GM21737 (cell line): Measurements from ENCODE around the gene AQP11.
"Not testable (repeated sequence)": the region's sequence is repeated elsewhere in the genome, so short reads cannot be mapped to it uniquely, and the experiment has no call there.

ENCODE experiments used
- ATAC-seq: cut with Tn5 transposase; IDR thresholded peaks from one replicate; pipeline ENCODE4 v1.9.1; 2021; ENCODE audit warnings: mild to moderate bottlenecking, moderate library complexity; ENCODE audit not compliant: unreplicated experiment

The AQP11 gene

GRCh38 chr11:77589521-77590193 is at the start of gene AQP11:
AQP11 (plus strand) TSS chr11:77589953; CDS start chr11:77589993, 40 bp downstream.
- ATAC-seq: peak; percentile 81

GRCh38 chr11:77542296-77542695 is 47.5 kb upstream of the AQP11 start:
- ATAC-seq: no peak

- no peak for ATAC-seq
These were observed 42.5 kb upstream of the AQP11 start for GRCh38 chr11:77547047-77547836.

- ATAC-seq: no peak
These were observed 41.7 kb upstream of the AQP11 start for GRCh38 chr11:77547863-77548551.

GRCh38 chr11:77548552-77549445 is 41.0 kb upstream of the AQP11 start:
- ATAC-seq: no peak

- ATAC-seq: not testable (repeated sequence)
These were observed 38.3 kb upstream of the AQP11 start for GRCh38 chr11:77551426-77551825.

- ATAC-seq: no peak
These were observed 32.2 kb upstream of the AQP11 start for GRCh38 chr11:77557553-77557952.

- no peak for ATAC-seq
These were observed 31.4 kb upstream of the AQP11 start for GRCh38 chr11:77558380-77558779.

- ATAC-seq: no peak
These were observed 29.9 kb upstream of the AQP11 start for GRCh38 chr11:77559686-77560401.

GRCh38 chr11:77560605-77561004 is 29.1 kb upstream of the AQP11 start:
- ATAC-seq: no peak

GRCh38 chr11:77561257-77561656 is 28.5 kb upstream of the AQP11 start:
- no peak for ATAC-seq

GRCh38 chr11:77568306-77568705 is 21.4 kb upstream of the AQP11 start:
- ATAC-seq: no peak

- no peak for ATAC-seq
These were observed 20.7 kb upstream of the AQP11 start for GRCh38 chr11:77568916-77569675.

- no peak for ATAC-seq
These were observed 20.1 kb upstream of the AQP11 start for GRCh38 chr11:77569676-77570070.

- ATAC-seq: not testable (repeated sequence)
These were observed 18.9 kb upstream of the AQP11 start for GRCh38 chr11:77570896-77571295.

GRCh38 chr11:77575428-77575827 is 14.3 kb upstream of the AQP11 start:
- ATAC-seq: not testable (repeated sequence)

GRCh38 chr11:77580712-77581337 is 8.9 kb upstream of the AQP11 start:
- no peak for ATAC-seq

GRCh38 chr11:77589181-77589520 is 602 bp upstream of the AQP11 start:
- peak; percentile 13 for ATAC-seq

- peak; percentile 16 for ATAC-seq
These were observed 535 bp downstream of the AQP11 start for GRCh38 chr11:77590194-77590782.
